ENCODE results near the gene BPHL.
A peak's percentile ranks its signal among the peaks of the same experiment; 100 is the strongest.
"Not testable (repeated sequence)": the region's sequence is repeated elsewhere in the genome, so short reads cannot be mapped to it uniquely, and the experiment has no call there.

Gene BPHL

DNA sequence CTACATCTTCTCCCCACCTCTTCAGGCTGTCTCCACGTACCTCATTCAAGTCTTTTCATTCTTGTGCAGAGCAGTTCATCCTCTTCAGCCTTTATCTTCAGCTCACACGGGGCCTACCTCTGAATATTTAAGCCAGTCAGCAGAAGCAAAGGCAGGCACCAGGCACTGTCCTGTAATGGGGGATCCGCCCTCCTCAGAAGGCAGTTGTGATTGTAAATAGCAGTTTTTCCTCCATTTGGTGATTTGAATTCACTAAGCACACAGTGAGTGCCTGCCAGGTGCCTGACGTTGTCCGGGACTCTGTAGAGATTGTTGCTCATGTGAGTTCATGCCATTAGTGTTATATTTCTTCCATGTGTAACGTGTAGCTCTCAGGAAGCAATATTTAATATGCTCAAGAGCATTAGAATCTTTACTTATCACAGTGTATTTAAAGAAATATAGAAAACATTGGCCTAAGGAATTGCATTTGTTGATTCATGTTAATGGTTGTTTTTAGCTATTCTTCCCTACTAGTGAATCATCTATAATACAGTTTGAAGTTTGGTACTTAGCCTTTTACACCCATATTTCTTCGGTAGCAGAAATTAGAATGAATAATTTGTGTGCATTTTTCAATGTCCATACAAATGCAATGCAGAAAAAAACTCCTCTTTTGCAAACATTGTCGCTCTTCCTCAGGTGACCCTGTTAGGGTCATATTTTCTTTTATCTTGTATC is 17.9 kb downstream of the BPHL start:
- H3K4me1 ChIP-seq (ENCODE audit: insufficient read depth, poor library complexity, severe bottlenecking) = peaks cover 22% of the 10 kb centered on the region
- no peak overlapping the region for H3K27ac ChIP-seq (ENCODE audit: poor library complexity, severe bottlenecking)
- H3K36me3 ChIP-seq (ENCODE audit: low read depth) = peaks cover 29% of the 10 kb centered on the region
- no peaks in the 10 kb centered on the region for H3K9me3 ChIP-seq (ENCODE audit: severe bottlenecking)
- ATAC-seq (ENCODE audit: low read depth) = no peak
- TF ChIP-seq, protein P1, sequence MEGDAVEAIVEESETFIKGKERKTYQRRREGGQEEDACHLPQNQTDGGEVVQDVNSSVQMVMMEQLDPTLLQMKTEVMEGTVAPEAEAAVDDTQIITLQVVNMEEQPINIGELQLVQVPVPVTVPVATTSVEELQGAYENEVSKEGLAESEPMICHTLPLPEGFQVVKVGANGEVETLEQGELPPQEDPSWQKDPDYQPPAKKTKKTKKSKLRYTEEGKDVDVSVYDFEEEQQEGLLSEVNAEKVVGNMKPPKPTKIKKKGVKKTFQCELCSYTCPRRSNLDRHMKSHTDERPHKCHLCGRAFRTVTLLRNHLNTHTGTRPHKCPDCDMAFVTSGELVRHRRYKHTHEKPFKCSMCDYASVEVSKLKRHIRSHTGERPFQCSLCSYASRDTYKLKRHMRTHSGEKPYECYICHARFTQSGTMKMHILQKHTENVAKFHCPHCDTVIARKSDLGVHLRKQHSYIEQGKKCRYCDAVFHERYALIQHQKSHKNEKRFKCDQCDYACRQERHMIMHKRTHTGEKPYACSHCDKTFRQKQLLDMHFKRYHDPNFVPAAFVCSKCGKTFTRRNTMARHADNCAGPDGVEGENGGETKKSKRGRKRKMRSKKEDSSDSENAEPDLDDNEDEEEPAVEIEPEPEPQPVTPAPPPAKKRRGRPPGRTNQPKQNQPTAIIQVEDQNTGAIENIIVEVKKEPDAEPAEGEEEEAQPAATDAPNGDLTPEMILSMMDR (IDR thresholded peaks at IDR 0.05; ENCODE audit: poor library complexity, severe bottlenecking) = no peak
- no peak overlapping the region for H3K4me3 ChIP-seq (ENCODE audit: severe bottlenecking)
- DNase-seq (ENCODE audit: low spot score) = no peak
- H3K27me3 ChIP-seq (ENCODE audit: insufficient read depth, poor library complexity, severe bottlenecking) = no peaks in the 10 kb centered on the region

- DNase-seq (ENCODE audit: low spot score) (no peak), ATAC-seq (ENCODE audit: low read depth) (no peak)
- H3K36me3 ChIP-seq (ENCODE audit: low read depth) = peaks cover 34% of the 10 kb centered on the region
- H3K9me3 ChIP-seq (ENCODE audit: severe bottlenecking) = no peaks in the 10 kb centered on the region
- peak overlapping the region; percentile 72 for H3K27ac ChIP-seq (ENCODE audit: poor library complexity, severe bottlenecking)
- no peak overlapping the region for H3K4me3 ChIP-seq (ENCODE audit: severe bottlenecking)
- TF ChIP-seq, protein P1 (IDR thresholded peaks at IDR 0.05; ENCODE audit: poor library complexity, severe bottlenecking) = no peak
- no peaks in the 10 kb centered on the region for H3K27me3 ChIP-seq (ENCODE audit: insufficient read depth, poor library complexity, severe bottlenecking)
- H3K4me1 ChIP-seq (ENCODE audit: insufficient read depth, poor library complexity, severe bottlenecking) = peaks cover 22% of the 10 kb centered on the region
Measured at GRCh38 chr6:3137057-3137777, 18.7 kb downstream of the BPHL start.

DNA sequence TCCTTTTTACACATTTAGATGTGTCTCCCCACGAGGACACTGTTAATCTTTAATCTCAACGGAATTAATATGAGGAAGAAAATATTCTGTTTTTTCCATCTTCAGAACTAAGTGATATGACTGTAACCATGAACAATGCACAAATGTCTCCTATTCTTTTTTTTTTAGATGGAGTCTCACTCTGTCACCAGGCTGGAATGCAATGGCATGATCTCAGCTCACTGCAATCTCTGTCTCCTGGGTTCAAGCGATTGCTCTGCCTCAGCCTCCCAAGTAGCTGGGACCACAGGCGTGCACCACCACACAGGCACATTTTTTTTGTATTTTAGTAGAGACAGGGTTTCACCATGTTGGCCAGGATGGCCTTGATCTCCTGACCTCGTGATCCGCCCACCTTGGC is 19.4 kb downstream of the BPHL start:
- not testable (repeated sequence) for ATAC-seq (ENCODE audit: low read depth); H3K4me3 ChIP-seq (ENCODE audit: severe bottlenecking); DNase-seq (ENCODE audit: low spot score); H3K9me3 ChIP-seq (ENCODE audit: severe bottlenecking); H3K27me3 ChIP-seq (ENCODE audit: insufficient read depth, poor library complexity, severe bottlenecking)
- H3K36me3 ChIP-seq (ENCODE audit: low read depth) = peaks cover 38% of the 10 kb centered on the region
- H3K27ac ChIP-seq (ENCODE audit: poor library complexity, severe bottlenecking) = peak overlapping the region; percentile 72
- H3K4me1 ChIP-seq (ENCODE audit: insufficient read depth, poor library complexity, severe bottlenecking) = peaks cover 22% of the 10 kb centered on the region

DNA sequence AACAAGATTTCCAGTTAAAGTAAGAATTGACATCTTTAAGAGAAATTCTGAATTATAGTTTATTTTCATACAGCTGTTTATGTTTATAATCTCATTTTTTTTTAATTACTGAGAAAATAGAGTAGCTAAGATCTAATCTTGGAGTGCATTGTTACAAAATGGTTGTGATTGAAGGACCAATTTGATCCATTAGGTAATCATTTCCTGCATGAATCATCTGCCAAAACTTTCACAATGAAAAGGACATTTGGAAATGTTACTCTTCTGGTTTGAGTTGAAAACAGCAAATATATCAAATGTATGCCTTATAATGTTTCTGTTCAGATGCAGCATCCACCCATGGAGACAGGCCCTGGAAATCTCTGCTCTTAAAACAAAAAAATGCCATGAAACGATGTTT is 19.8 kb downstream of the BPHL start:
- peak overlapping the region; percentile 72 for H3K27ac ChIP-seq (ENCODE audit: poor library complexity, severe bottlenecking)
- H3K4me3 ChIP-seq (ENCODE audit: severe bottlenecking) = no peak overlapping the region
- ATAC-seq (ENCODE audit: low read depth) (0 out of 3 replicates have a peak, but pooled peaks have one; percentile 7), DNase-seq (ENCODE audit: low spot score) (no peak)
- peaks cover 35% of the 10 kb centered on the region for H3K36me3 ChIP-seq (ENCODE audit: low read depth)
- H3K4me1 ChIP-seq (ENCODE audit: insufficient read depth, poor library complexity, severe bottlenecking) = peaks cover 22% of the 10 kb centered on the region
- H3K27me3 ChIP-seq (ENCODE audit: insufficient read depth, poor library complexity, severe bottlenecking) = no peaks in the 10 kb centered on the region
- TF ChIP-seq, protein P1 (IDR thresholded peaks at IDR 0.05; ENCODE audit: poor library complexity, severe bottlenecking) = no peak
- no peaks in the 10 kb centered on the region for H3K9me3 ChIP-seq (ENCODE audit: severe bottlenecking)

DNA sequence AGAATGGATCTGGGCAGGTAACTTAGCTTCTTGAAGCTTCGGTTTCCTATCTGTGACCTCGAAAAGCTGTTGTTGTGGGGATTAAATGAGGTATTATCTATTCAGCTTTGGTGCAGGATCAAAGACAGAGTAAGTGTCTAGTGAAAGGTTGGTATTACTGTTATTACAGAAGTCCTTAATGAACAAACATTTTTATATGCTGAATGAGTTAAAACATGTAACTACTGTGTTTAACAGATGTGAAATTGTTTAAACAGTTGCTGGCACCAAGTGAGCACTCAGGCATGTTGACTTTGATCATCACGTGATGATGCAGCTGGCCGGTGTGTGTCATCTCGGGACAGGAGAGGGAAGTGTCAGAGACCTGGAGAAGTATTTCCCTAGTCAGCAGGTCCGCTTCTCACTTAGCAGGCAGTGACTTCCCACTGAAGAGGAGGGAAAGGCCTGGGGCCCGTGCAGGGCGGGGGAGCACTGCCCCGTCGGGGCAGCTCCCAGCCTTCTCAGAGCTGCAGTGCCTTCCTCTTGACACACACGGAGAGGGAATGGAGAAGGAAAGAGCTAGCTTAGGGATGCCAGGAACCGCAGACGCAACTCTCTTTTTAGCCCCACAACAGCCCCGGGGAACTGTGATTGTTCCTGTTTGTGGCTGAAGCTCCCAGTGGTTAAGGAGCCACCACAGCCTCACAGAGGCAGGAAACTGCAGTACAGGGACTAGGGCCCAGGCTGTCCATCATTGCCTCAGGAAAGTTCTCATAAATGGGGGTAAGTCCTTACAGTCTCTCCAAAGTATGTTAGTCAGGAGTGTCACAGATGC is 20.8 kb downstream of the BPHL start:
- Histone ChIP-seq H3K9me3 (ENCODE audit: severe bottlenecking) (no peaks in the 10 kb centered on the region), H3K4me3 (ENCODE audit: severe bottlenecking) (no peak overlapping the region), H3K27ac (ENCODE audit: poor library complexity, severe bottlenecking) (peak overlapping the region; percentile 72), H3K27me3 (ENCODE audit: insufficient read depth, poor library complexity, severe bottlenecking) (no peaks in the 10 kb centered on the region), H3K36me3 (ENCODE audit: low read depth) (peaks cover 35% of the 10 kb centered on the region), H3K4me1 (ENCODE audit: insufficient read depth, poor library complexity, severe bottlenecking) (peaks cover 22% of the 10 kb centered on the region)
- DNase-seq (ENCODE audit: low spot score) (no peak), ATAC-seq (ENCODE audit: low read depth) (peak; percentile 94)
- TF ChIP-seq, protein P1 (IDR thresholded peaks at IDR 0.05; ENCODE audit: poor library complexity, severe bottlenecking) = no peak

Measured in RWPE2 (cell line).